ENCODE data around the gene VCL. TPM values are rescaled to one million over a fixed set of nuclear protein-coding genes. Genes with fewer than 3 reads are reported as not detected.

VCL gene
- total and polyA plus RNA-seq, 9 of the 15 experiments (the other 6 are each of a cell fraction or from before 2014, with no cell fraction given), result 29.8 to 186 (median 76.4) TPM

- TF ChIP-seq CREB1 (IDR thresholded peaks at IDR 0.05), result no peak
- no peak for TF ChIP-seq CREB1 (CRISPR knock-in tag; IDR thresholded peaks at IDR 0.05)
- TF ChIP-seq ZNF140 (CRISPR knock-in tag; IDR thresholded peaks at IDR 0.05), result no peak
- TF ChIP-seq SMAD3 (CRISPR knock-in tag; conservative IDR thresholded peaks at IDR 0.05), result 0 out of 2 replicates have a peak, but pooled peaks have one; percentile 31
- TF ChIP-seq PCBP1 (IDR thresholded peaks at IDR 0.05; ENCODE audit: low read depth, low read length, poor library complexity, severe bottlenecking), result no peak
- no peak for TF ChIP-seq STAT6 (CRISPR knock-in tag; IDR thresholded peaks at IDR 0.05)
- 0 out of 2 replicates have a peak, but pooled peaks have one; percentile 46 for TF ChIP-seq ZNF197 (CRISPR knock-in tag; IDR thresholded peaks at IDR 0.05; ENCODE audit: low read depth)
- TF ChIP-seq JUN (IDR thresholded peaks at IDR 0.05; ENCODE audit: borderline replicate concordance, low read depth, low read length), result 0 out of 2 replicates have a peak, but pooled peaks have one; percentile 4
- TF ChIP-seq JUN (CRISPR knock-in tag; IDR thresholded peaks at IDR 0.05; ENCODE audit: borderline replicate concordance), result no peak
- no peak for TF ChIP-seq ZBTB34 (CRISPR knock-in tag; IDR thresholded peaks at IDR 0.05)
- TF ChIP-seq NFE2L1 (tag; IDR thresholded peaks at IDR 0.05; ENCODE audit: borderline replicate concordance, low read depth), result no peak
- no peak for TF ChIP-seq KDM5B (IDR thresholded peaks at IDR 0.05; ENCODE audit: insufficient replicate concordance, low read depth, low read length)
- no peak for TF ChIP-seq ZNF316 (IDR thresholded peaks at IDR 0.05)
- TF ChIP-seq KHSRP (IDR thresholded peaks at IDR 0.05), result no peak
- peak; percentile 15; the same call in 1 of the 2 replicates for TF ChIP-seq KAT7 (CRISPR knock-in tag; IDR thresholded peaks at IDR 0.05; ENCODE audit: borderline replicate concordance)
- 0 out of 2 replicates have a peak, but pooled peaks have one; percentile 21 for TF ChIP-seq CLOCK (CRISPR knock-in tag; IDR thresholded peaks at IDR 0.05; ENCODE audit: borderline replicate concordance)
- TF ChIP-seq GATAD2A (IDR thresholded peaks at IDR 0.05), result peak; percentile 93
- peak; percentile 90 for TF ChIP-seq BRD9 (IDR thresholded peaks at IDR 0.05; ENCODE audit: low read depth, partially characterized antibody)
- TF ChIP-seq MTA2 (IDR thresholded peaks at IDR 0.05; ENCODE audit: low read depth), result peak; percentile 20; the same call in 1 of the 2 replicates
- no peak for TF ChIP-seq SREBF2 (CRISPR knock-in tag; IDR thresholded peaks at IDR 0.05)
- TF ChIP-seq ZNF707 (CRISPR knock-in tag; conservative IDR thresholded peaks at IDR 0.05), result 0 out of 2 replicates have a peak, but pooled peaks have one; percentile 14
- peak; percentile 99 for TF ChIP-seq ZBTB7A (IDR thresholded peaks at IDR 0.05; ENCODE audit: borderline replicate concordance, control insufficient read depth, low read depth, low read length)
- TF ChIP-seq HEY1 (CRISPR knock-in tag; IDR thresholded peaks at IDR 0.05; ENCODE audit: borderline replicate concordance), result no peak
- TF ChIP-seq ARID2 (IDR thresholded peaks at IDR 0.05), result no peak
- peak; percentile 17; the same call in 1 of the 2 replicates for TF ChIP-seq EP300 (IDR thresholded peaks at IDR 0.05; ENCODE audit: low read length)
Measured at GRCh38 chr10:73997461-73997786, 492 bp upstream of the VCL start (continued).

All from K562 (cell line).